ENCODE data around the gene ATP11A. TPM values are rescaled to one million over a fixed set of nuclear protein-coding genes. Genes with fewer than 3 reads are reported as not detected.

The ATP11A gene
- total and polyA plus RNA-seq, 2 donors (not counting 3 experiments of a cell fraction or from before 2014, with no cell fraction given) = 16.5 to 88.1 TPM

- POLR2A ChIA-PET = no interaction called here
These were observed 64.0 kb downstream of the ATP11A start for GRCh38 chr13:112753833-112754232.

More at GRCh38 chr13:112753833-112754232, 64.0 kb downstream of the ATP11A start:
- Histone ChIP-seq H3K4me1 (ENCODE audit: control insufficient read depth, extremely low read depth, insufficient read depth, low read length) (no peaks in the 10 kb centered on the region), H3K9me1 (replicated peaks; ENCODE audit: control insufficient read depth, extremely low read depth, insufficient read depth, low read length) (no peaks in the 10 kb centered on the region), H3K9me3 (replicated peaks; ENCODE audit: control insufficient read depth, insufficient read depth, low read length) (no peaks in the 10 kb centered on the region), H2AFZ (ENCODE audit: low read depth, low read length) (no peak overlapping the region), H3K79me2 (ENCODE audit: control insufficient read depth, insufficient read depth, low read length) (peaks cover 4% of the 10 kb centered on the region), H3K4me3 (replicated peaks in 1 of 3; ENCODE audit: insufficient read depth in 1 of 3, low read depth in 1 of 3, low read length in 3 of 3) (no peak overlapping the region), H3K4me2 (ENCODE audit: insufficient read depth, low read length) (no peak overlapping the region), H3K27ac (ENCODE audit: insufficient read depth, low read depth, low read length) (no peak overlapping the region), H3K36me3 (ENCODE audit: control insufficient read depth in 2 of 2, extremely low read depth in 1 of 2, insufficient read depth in 2 of 2, low read length in 2 of 2) (no peaks in the 10 kb centered on the region), H3K27me3 (ENCODE audit: control insufficient read depth in 2 of 2, insufficient read depth in 2 of 2, low read length in 2 of 2) (no peaks in the 10 kb centered on the region), H4K20me1 (replicated peaks; ENCODE audit: control insufficient read depth, extremely low read depth, insufficient read depth, low read length) (no peaks in the 10 kb centered on the region), H3K9ac (replicated peaks; ENCODE audit: extremely low read depth, insufficient read depth, low read length) (no peak overlapping the region)
- intact Hi-C loops (cut with micrococcal nuclease) = no loop called here
- no TSS peak for BruUV-seq (replicated peaks)
- no peak for DNase-seq (ENCODE audit: low read depth, low spot score)
- no peak for TF ChIP-seq FOS (IDR thresholded peaks at IDR 0.05; ENCODE audit: borderline replicate concordance, insufficient read depth, low read length)
- TF ChIP-seq POLR2AphosphoS5 (IDR thresholded peaks at IDR 0.05; ENCODE audit: insufficient read depth, low read depth, low read length) = no peak
- no peak for TF ChIP-seq CTCF (IDR thresholded peaks at IDR 0.05; ENCODE audit: extremely low read depth in 1 of 2, insufficient read depth in 1 of 2, low read depth in 1 of 2, low read length in 2 of 2)
- TF ChIP-seq GATA2 (IDR thresholded peaks at IDR 0.05; ENCODE audit: insufficient read depth, insufficient read length, low read depth, low read length) = no peak
- TF ChIP-seq POLR2A (IDR thresholded peaks at IDR 0.05; ENCODE audit: low read depth, low read length) = no peak
- CTCF ChIA-PET = no interaction called here
- FAIRE-seq = no peak
- dilution Hi-C loops (cut with MboI; ENCODE audit: extremely low pct_ligation_motif_present, low sequenced_read_pairs) = no loop called here

Measured in endothelial cell of umbilical vein (primary cell).